ENCODE results near the gene NR4A2.

The NR4A2 gene

GRCh38 chr2:156332534-156333273 lies at the start of gene NR4A2:
NR4A2 (minus strand) TSS chr2:156332721; CDS start chr2:156330186, 2,535 bp downstream.
- peak; percentile 90 for DNase-seq (ENCODE audit: low read depth)

- no peak for DNase-seq (ENCODE audit: low read depth)
Observed at GRCh38 chr2:156380117-156380645, 47.7 kb upstream of the NR4A2 start.

GRCh38 chr2:156379714-156380113 lies 47.2 kb upstream of the NR4A2 start:
- no peak for DNase-seq (ENCODE audit: low read depth)

- DNase-seq (ENCODE audit: low read depth), result no peak
Observed at GRCh38 chr2:156379071-156379470, 46.5 kb upstream of the NR4A2 start.

GRCh38 chr2:156366753-156367152 lies 34.2 kb upstream of the NR4A2 start:
- DNase-seq (ENCODE audit: low read depth), result no peak

- no peak for DNase-seq (ENCODE audit: low read depth)
Observed at GRCh38 chr2:156363141-156363540, 30.6 kb upstream of the NR4A2 start.

- no peak for DNase-seq (ENCODE audit: low read depth)
Observed at GRCh38 chr2:156356014-156356754, 23.7 kb upstream of the NR4A2 start.

- no peak for DNase-seq (ENCODE audit: low read depth)
Observed at GRCh38 chr2:156352911-156353310, 20.4 kb upstream of the NR4A2 start.

GRCh38 chr2:156350374-156351142 lies 18.0 kb upstream of the NR4A2 start:
- no peak for DNase-seq (ENCODE audit: low read depth)

GRCh38 chr2:156349605-156350004 lies 17.1 kb upstream of the NR4A2 start:
- no peak for DNase-seq (ENCODE audit: low read depth)

GRCh38 chr2:156349161-156349560 lies 16.6 kb upstream of the NR4A2 start:
- DNase-seq (ENCODE audit: low read depth), result no peak

- DNase-seq (ENCODE audit: low read depth), result no peak
Observed at GRCh38 chr2:156347431-156347830, 14.9 kb upstream of the NR4A2 start.

GRCh38 chr2:156346731-156347130 lies 14.2 kb upstream of the NR4A2 start:
- no peak for DNase-seq (ENCODE audit: low read depth)

- DNase-seq (ENCODE audit: low read depth), result no peak
Observed at GRCh38 chr2:156345582-156345981, 13.1 kb upstream of the NR4A2 start.

- no peak for DNase-seq (ENCODE audit: low read depth)
Observed at GRCh38 chr2:156343940-156344301, 11.4 kb upstream of the NR4A2 start.

GRCh38 chr2:156343096-156343939 lies 10.8 kb upstream of the NR4A2 start:
- DNase-seq (ENCODE audit: low read depth), result no peak

GRCh38 chr2:156342254-156343095 lies 10.0 kb upstream of the NR4A2 start:
- DNase-seq (ENCODE audit: low read depth), result peak; percentile 88

GRCh38 chr2:156341452-156342253 lies 9.1 kb upstream of the NR4A2 start:
- peak; percentile 86 for DNase-seq (ENCODE audit: low read depth)

GRCh38 chr2:156340804-156341451 lies 8.4 kb upstream of the NR4A2 start:
- peak; percentile 17 for DNase-seq (ENCODE audit: low read depth)
